ENCODE results near the gene TMF1. TPM values are rescaled to one million over a fixed set of nuclear protein-coding genes. Genes with fewer than 3 reads are reported as not detected.

Gene TMF1
- total RNA-seq, 1 experiment from 2014 or later: 18.7 TPM

- ATAC-seq: no peak
- ChIA-PET CTCF (no interaction called here), POLR2A (no interaction called here)
- in situ Hi-C loops (cut with HindIII; ENCODE audit: low pct_unique_long_range_greater_than_20kb, low sequenced_read_pairs) (no loop called here), intact Hi-C loops (cut with micrococcal nuclease; ENCODE audit: unreplicated experiment) (loop anchor here (5.0 kb wide), 1 partner anchor 82 kb away; no protein-coding TSS in a partner anchor)
- no TSS peak for BruUV-seq (replicated peaks)
- peaks cover 6% of the 10 kb centered on the region; the same call in 1 of the 2 replicates for H3K36me3 ChIP-seq (ENCODE audit: control insufficient read depth, insufficient read depth, low read length)
- no peak for DNase-seq (ENCODE audit: low read depth, low spot score)
- H3K4me3 ChIP-seq (ENCODE audit: low read depth in 2 of 2, low read length in 2 of 2): no peak overlapping the region
- H3K9me3 ChIP-seq (ENCODE audit: control insufficient read depth, insufficient read depth, low read depth, low read length): no peaks in the 10 kb centered on the region
- no peak overlapping the region for H3K27ac ChIP-seq (ENCODE audit: low read length)
- TF ChIP-seq REST (IDR thresholded peaks at IDR 0.05; ENCODE audit: insufficient read depth in 1 of 2, low read depth in 2 of 2, low read length in 1 of 2) (no peak), TCF7L2 (IDR thresholded peaks at IDR 0.05; ENCODE audit: low read depth, low read length) (no peak), CTCF (IDR thresholded peaks at IDR 0.05) (no peak), SIN3A (IDR thresholded peaks at IDR 0.05; ENCODE audit: borderline replicate concordance, insufficient read depth, low read depth, low read length) (no peak), POLR2AphosphoS5 (IDR thresholded peaks at IDR 0.05; ENCODE audit: low read depth, low read length) (no peak)
- no peaks in the 10 kb centered on the region for H3K4me1 ChIP-seq (ENCODE audit: control insufficient read depth, insufficient read depth, low read length)
- H3K27me3 ChIP-seq (ENCODE audit: control insufficient read depth, insufficient read depth, low read length): no peaks in the 10 kb centered on the region; the same call in 1 of the 2 replicates
These were observed 77.4 kb downstream of the TMF1 start for GRCh38 chr3:68974711-68975110.

GRCh38 chr3:68973639-68974038 lies 78.5 kb downstream of the TMF1 start:
- no peak overlapping the region for H3K4me3 ChIP-seq (ENCODE audit: low read depth in 2 of 2, low read length in 2 of 2)
- peaks cover 6% of the 10 kb centered on the region; the same call in 1 of the 2 replicates for H3K36me3 ChIP-seq (ENCODE audit: control insufficient read depth, insufficient read depth, low read length)
- no peaks in the 10 kb centered on the region; the same call in none of the 2 replicates for H3K27me3 ChIP-seq (ENCODE audit: control insufficient read depth, insufficient read depth, low read length)
- H3K9me3 ChIP-seq (ENCODE audit: control insufficient read depth, insufficient read depth, low read depth, low read length): no peaks in the 10 kb centered on the region
- no TSS peak for BruUV-seq (replicated peaks)
- no peaks in the 10 kb centered on the region for H3K4me1 ChIP-seq (ENCODE audit: control insufficient read depth, insufficient read depth, low read length)
- in situ Hi-C loops (cut with HindIII; ENCODE audit: low pct_unique_long_range_greater_than_20kb, low sequenced_read_pairs) (no loop called here), intact Hi-C loops (cut with micrococcal nuclease; ENCODE audit: unreplicated experiment) (loop anchor here (5.0 kb wide), 1 partner anchor 81 kb away; no protein-coding TSS in a partner anchor)
- no peak overlapping the region for H3K27ac ChIP-seq (ENCODE audit: low read length)
- DNase-seq (ENCODE audit: low read depth, low spot score) (no peak), ATAC-seq (0 out of 2 replicates have a peak, but pooled peaks have one; percentile 50)
- POLR2A ChIA-PET: no interaction called here
- TF ChIP-seq CTCF (IDR thresholded peaks at IDR 0.05): no peak
- no peak for TF ChIP-seq POLR2AphosphoS5 (IDR thresholded peaks at IDR 0.05; ENCODE audit: low read depth, low read length)
- no peak for TF ChIP-seq TCF7L2 (IDR thresholded peaks at IDR 0.05; ENCODE audit: low read depth, low read length)
- no peak for TF ChIP-seq REST (IDR thresholded peaks at IDR 0.05; ENCODE audit: insufficient read depth in 1 of 2, low read depth in 2 of 2, low read length in 1 of 2)
- TF ChIP-seq SIN3A (IDR thresholded peaks at IDR 0.05; ENCODE audit: borderline replicate concordance, insufficient read depth, low read depth, low read length): no peak
- CTCF ChIA-PET: no interaction called here
